Gastrocnemius medialis (tissue), 4 donors: ENCODE results near the gene GRAP2. TPM values are rescaled to one million over a fixed set of nuclear protein-coding genes. Genes with fewer than 3 reads are reported as not detected.
"Not testable (repeated sequence)": the region's sequence is repeated elsewhere in the genome, so short reads cannot be mapped to it uniquely, and the experiment has no call there.

Source experiments
- ATAC-seq, 2 donors: fragments of 150-250 bp; one replicate each; pipeline ENCODE4 v1.9.1; 2016
- DNase-seq, 2 donors: peaks; one replicate each; pipeline ENCODE4 v3.0.0-alpha.2; 2019
- H3K27ac ChIP-seq, 4 donors: fragments of 200-600 bp; sonication (generic); 1 replicate in 1 of 4; 2 replicates in 3 of 4; pipeline ENCODE4 v1.5.1; 2016 to 2018; ENCODE audit warnings: mild to moderate bottlenecking in 2 of 4, moderate library complexity in 1 of 4
- H3K27me3 ChIP-seq, 3 donors: fragments of 200-600 bp; sonication (generic) in 2 of 3; 1 replicate in 1 of 3; 2 replicates in 2 of 3; pipeline versions ENCODE4 v1.5.1 to v1.6.0; 2016 to 2019; ENCODE audit warnings: mild to moderate bottlenecking in 1 of 3, moderate library complexity in 1 of 3
- H3K36me3 ChIP-seq, 2 donors: fragments of 200-600 bp; sonication (generic) in 1 of 2; one replicate each; pipeline ENCODE4 v1.5.1; 2017 to 2018
- H3K4me1 ChIP-seq, 2 donors: fragments of 200-600 bp; sonication (generic) in 1 of 2; one replicate each; pipeline ENCODE4 v1.5.1; 2016 to 2017; ENCODE audit warnings: mild to moderate bottlenecking in 2 of 2
- H3K4me3 ChIP-seq, 4 donors: fragments of 200-600 bp; sonication (generic) in 3 of 4; 1 replicate in 1 of 4; 2 replicates in 3 of 4; pipeline ENCODE4 v1.5.1; 2016 to 2019; ENCODE audit warnings: mild to moderate bottlenecking in 2 of 4
- H3K9me3 ChIP-seq, 3 donors: fragments of 200-600 bp; sonication (generic) in 2 of 3; 1 replicate in 1 of 3; 2 replicates in 2 of 3; pipeline ENCODE4 v1.5.1; 2016 to 2019
- POLR2A ChIP-seq, 2 donors: fragments of 450-650 bp; IDR thresholded peaks; one replicate each; pipeline ENCODE4 v1.6.1; 2017; ENCODE audit warnings: antibody characterized with exemption in 2 of 2, mild to moderate bottlenecking in 2 of 2, moderate library complexity in 2 of 2
- in situ Hi-C, 4 donors: fragments of 200-750 bp; cut with MboI; loops; one replicate each; pipeline versions ENCODE4 v1.15.0 to v1.8.0; 2017; ENCODE audit warnings: low sequenced_read_pairs in 4 of 4
- intact Hi-C: fragments of 100-400 bp; cut with DNase I; formaldehyde crosslinking; loops from one replicate; pipeline ENCODE4 v1.15.1; 2023; ENCODE audit warnings: low total_unique reads
- total RNA-seq, 4 donors: library from RNA; depleted of rRNA; stranded (reverse); fragments of >200 nt; gene quantifications; one replicate each; pipeline versions ENCODE4 v1.1.0 to v1.2.3, GENCODE V29; 2016
- TF ChIP-seq, protein P1 (sequence below), 5 experiments: fragments of 450-650 bp in 3 of 5; fragments of 200-600 bp in 2 of 5; sonication (generic) in 2 of 5; IDR thresholded peaks in 4 of 5; conservative IDR thresholded peaks in 1 of 5; 1 replicate in 4 of 5; 2 replicates in 1 of 5; pipeline ENCODE4 v1.5.1; 2016 to 2019; ENCODE audit warnings: antibody characterized with exemption in 5 of 5, mild to moderate bottlenecking in 3 of 5, moderate library complexity in 3 of 5

The GRAP2 gene
- total RNA-seq, 4 donors from 2014 or later, result 0.07 to 0.97 TPM; not detected in 2

- H3K4me1 ChIP-seq, result no peaks in the 10 kb centered on the region
- H3K36me3 ChIP-seq, result no peaks in the 10 kb centered on the region
- ATAC-seq, result no peak
- no peak for TF ChIP-seq POLR2A (IDR thresholded peaks at IDR 0.05)
- no peak overlapping the region for H3K27ac ChIP-seq
- no peaks in the 10 kb centered on the region for H3K9me3 ChIP-seq
- DNase-seq, result no peak
- H3K4me3 ChIP-seq, result no peak overlapping the region
- peaks cover 4 to 8% (median 4%) of the 10 kb centered on the region in 3 donors for H3K27me3 ChIP-seq
- intact Hi-C loops (no loop called here), in situ Hi-C loops (no loop called here)
Measured at GRCh38 chr22:39859903-39860588, 40.8 kb upstream of the GRAP2 start.

DNA sequence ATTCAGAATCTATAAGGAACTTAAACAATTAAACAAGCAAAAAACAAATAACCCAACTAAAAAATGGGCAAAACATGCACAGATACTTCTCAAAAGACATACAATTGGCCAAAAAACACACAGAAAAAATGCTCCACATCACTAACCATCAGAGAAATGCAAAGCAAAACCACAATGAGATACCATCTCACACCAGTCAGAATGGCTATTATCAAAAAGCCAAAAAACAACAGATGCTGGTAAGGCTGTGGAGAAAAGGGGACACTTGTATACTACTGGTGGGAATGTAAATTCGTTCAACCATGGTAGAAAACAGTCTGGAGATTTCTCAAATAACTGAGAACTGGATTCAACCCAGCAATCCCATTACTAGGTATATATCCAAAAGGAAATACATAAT, 32.1 kb upstream of the GRAP2 start:
- in situ Hi-C loops, result no loop called here
- Histone ChIP-seq H3K4me3 (no peak overlapping the region), H3K36me3 (no peaks in the 10 kb centered on the region), H3K27me3 (peaks cover 0 to 6% (median 2%) of the 10 kb centered on the region in 3 donors), H3K27ac (no peak overlapping the region), H3K4me1 (no peaks in the 10 kb centered on the region), H3K9me3 (no peaks in the 10 kb centered on the region)
- no peak for TF ChIP-seq POLR2A (IDR thresholded peaks at IDR 0.05)
- TF ChIP-seq, protein P1, sequence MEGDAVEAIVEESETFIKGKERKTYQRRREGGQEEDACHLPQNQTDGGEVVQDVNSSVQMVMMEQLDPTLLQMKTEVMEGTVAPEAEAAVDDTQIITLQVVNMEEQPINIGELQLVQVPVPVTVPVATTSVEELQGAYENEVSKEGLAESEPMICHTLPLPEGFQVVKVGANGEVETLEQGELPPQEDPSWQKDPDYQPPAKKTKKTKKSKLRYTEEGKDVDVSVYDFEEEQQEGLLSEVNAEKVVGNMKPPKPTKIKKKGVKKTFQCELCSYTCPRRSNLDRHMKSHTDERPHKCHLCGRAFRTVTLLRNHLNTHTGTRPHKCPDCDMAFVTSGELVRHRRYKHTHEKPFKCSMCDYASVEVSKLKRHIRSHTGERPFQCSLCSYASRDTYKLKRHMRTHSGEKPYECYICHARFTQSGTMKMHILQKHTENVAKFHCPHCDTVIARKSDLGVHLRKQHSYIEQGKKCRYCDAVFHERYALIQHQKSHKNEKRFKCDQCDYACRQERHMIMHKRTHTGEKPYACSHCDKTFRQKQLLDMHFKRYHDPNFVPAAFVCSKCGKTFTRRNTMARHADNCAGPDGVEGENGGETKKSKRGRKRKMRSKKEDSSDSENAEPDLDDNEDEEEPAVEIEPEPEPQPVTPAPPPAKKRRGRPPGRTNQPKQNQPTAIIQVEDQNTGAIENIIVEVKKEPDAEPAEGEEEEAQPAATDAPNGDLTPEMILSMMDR (IDR thresholded peaks at IDR 0.05 in 4 of 5, conservative IDR thresholded peaks at IDR 0.05 in 1 of 5), result no peak
- ATAC-seq (no peak), DNase-seq (no peak)
- intact Hi-C loops, result no loop called here

DNA sequence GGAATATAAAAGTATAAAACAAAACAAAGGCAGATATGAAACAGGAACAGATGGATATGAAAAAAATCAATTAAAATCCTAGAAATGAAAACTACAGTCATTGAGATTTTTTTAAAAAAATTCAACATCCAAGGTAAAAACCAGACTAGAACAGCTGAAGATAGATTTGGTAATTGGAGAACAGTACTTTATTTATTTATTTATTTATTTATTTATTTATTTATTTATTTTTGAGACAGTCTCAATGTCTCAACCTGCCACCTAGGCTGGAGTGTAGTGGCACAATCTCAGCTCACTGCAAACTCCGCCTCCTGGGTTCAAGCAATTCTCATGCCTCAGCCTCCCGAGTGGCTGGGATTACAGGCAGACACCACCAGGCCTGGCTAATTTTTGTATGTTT, 31.1 kb upstream of the GRAP2 start:
- ATAC-seq, H3K9me3 ChIP-seq, H3K4me3 ChIP-seq, H3K36me3 ChIP-seq, H3K4me1 ChIP-seq, intact Hi-C loops, in situ Hi-C loops, H3K27ac ChIP-seq, H3K27me3 ChIP-seq, DNase-seq: not testable (repeated sequence)

DNA sequence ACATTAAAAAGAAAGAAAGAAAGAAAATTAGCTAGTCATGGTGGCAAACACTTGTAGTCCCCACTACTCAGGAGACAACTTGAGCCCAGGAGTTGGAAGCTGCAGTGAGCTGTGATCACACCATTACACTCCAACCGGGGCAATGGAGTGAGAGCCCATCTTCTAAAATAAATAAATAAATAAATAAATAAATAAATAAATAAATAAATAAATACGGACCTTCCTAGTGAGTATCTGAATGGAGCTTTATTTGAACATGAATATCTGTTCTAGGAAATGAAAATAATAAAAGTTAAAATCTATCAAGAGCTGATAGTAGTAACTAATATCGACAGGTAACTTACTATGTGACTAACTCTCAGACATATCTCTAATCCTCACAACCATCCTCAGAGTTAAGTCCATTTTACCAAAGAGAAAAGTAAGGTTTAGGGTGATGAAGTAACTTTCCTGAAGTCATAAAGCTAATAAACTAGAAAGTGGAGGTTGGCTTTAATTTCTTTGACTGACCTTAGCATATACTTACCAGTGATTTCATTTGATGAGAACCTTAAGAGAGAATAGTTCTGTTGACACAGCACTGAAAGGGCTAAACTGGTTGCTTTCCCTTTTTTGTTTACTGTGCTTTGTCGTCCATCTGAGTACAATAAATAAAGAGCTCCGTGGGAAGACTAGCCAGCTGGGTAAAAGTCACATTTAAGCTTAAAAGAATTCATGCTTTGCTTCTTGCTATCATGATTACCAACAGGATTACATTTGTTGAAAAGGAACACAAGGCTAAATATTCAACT, 29.7 kb upstream of the GRAP2 start:
- no peak overlapping the region for H3K27ac ChIP-seq
- ATAC-seq (no peak), DNase-seq (no peak)
- no peak overlapping the region for H3K4me3 ChIP-seq
- no peaks in the 10 kb centered on the region for H3K4me1 ChIP-seq
- no peaks in the 10 kb centered on the region for H3K36me3 ChIP-seq
- H3K27me3 ChIP-seq, result peaks cover 0 to 4% (median 0%) of the 10 kb centered on the region in 3 donors
- intact Hi-C loops, result no loop called here
- in situ Hi-C loops, result no loop called here
- TF ChIP-seq, protein P1 (IDR thresholded peaks at IDR 0.05 in 4 of 5, conservative IDR thresholded peaks at IDR 0.05 in 1 of 5), result no peak
- no peak for TF ChIP-seq POLR2A (IDR thresholded peaks at IDR 0.05)
- H3K9me3 ChIP-seq, result no peaks in the 10 kb centered on the region

DNA sequence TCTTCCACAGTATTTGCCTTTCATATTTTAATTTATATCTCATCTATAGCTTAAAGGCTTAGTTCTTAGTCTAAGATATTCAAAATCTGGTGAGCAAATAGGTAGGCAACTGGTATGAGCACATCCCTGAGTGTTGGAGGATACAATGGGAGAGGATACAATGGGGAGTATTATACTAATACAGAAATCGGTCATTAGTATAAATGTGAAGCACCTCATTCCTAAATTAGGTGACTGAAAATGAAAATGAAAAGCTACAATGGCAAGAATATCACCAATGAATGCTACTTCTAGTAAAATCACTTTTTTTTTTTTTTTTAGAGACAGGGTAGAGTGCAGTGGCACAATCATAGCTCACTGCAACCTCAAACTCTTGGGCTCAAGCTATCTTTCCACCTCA, 28.3 kb upstream of the GRAP2 start:
- no peak for ATAC-seq
- TF ChIP-seq, protein P1 (IDR thresholded peaks at IDR 0.05 in 4 of 5, conservative IDR thresholded peaks at IDR 0.05 in 1 of 5), result no peak
- TF ChIP-seq POLR2A (IDR thresholded peaks at IDR 0.05), result no peak
- in situ Hi-C loops (no loop called here), intact Hi-C loops (no loop called here)
- DNase-seq, result no peak
- Histone ChIP-seq H3K27me3 (peaks cover 0 to 4% (median 0%) of the 10 kb centered on the region in 3 donors), H3K9me3 (no peaks in the 10 kb centered on the region), H3K4me3 (no peak overlapping the region), H3K36me3 (no peaks in the 10 kb centered on the region), H3K27ac (no peak overlapping the region), H3K4me1 (no peaks in the 10 kb centered on the region)
